NT2/D1 (cell line): ENCODE measurements around the gene TOP2B.

Experiments used
- YY1 ChIP-seq: IDR thresholded peaks from 2 replicates; pipeline ENCODE4 v1.6.1; 2011; ENCODE audit not compliant: insufficient read length, insufficient read depth
- ZNF274 ChIP-seq: IDR thresholded peaks from 2 replicates; pipeline ENCODE4 v1.6.1; 2011; ENCODE audit warnings: mild to moderate bottlenecking, low read depth, low read length

DNA sequence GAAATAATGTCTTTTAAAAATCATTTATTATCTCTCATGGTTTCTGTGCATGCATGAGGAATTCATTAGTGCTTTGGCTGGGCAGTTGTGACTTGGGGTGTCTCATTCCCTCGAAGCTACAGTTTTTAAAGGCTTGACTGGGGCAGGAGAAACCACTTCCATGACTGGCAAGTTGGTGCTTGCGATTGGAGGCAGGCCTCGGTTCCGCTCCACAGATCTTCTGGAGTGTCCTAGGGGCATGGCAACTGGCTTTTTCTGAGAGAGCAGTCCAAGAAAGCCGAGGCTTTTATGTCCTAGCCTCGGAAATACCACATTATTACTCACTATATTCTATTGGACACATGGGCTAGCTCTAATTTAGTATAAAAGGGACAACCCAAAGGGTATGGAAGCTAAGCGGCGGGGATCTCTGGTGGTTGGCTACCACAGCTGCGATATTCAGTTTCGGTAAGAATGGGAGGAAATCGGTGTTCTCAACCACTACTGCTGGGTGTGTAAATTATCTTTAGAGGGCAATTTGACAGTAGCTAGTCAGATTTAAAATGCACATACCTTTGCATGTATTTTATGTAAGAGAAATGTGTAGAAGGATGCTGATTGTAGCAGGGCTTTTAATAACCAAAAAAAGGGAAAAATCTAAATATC lies 48.8 kb upstream of the TOP2B start:
- no peak for TF ChIP-seq ZNF274
- no peak for TF ChIP-seq YY1
